ENCODE data around the gene TALDO1. TPM values are rescaled to one million over a fixed set of nuclear protein-coding genes. Genes with fewer than 3 reads are reported as not detected.
A peak's percentile ranks its signal among the peaks of the same experiment; 100 is the strongest.
"Not testable (repeated sequence)": the region's sequence is repeated elsewhere in the genome, so short reads cannot be mapped to it uniquely, and the experiment has no call there.

Gene TALDO1
- total RNA-seq, 2 donors from 2014 or later, result 131 to 255 TPM

GRCh38 chr11:724049-724777, 23.1 kb upstream of the TALDO1 start:
- no peaks in the 10 kb centered on the region for H3K9me3 Mint-ChIP-seq
- H3K4me3 Mint-ChIP-seq, result peak overlapping the region; percentile 67
- H3K4me1 Mint-ChIP-seq, result peaks cover 5% of the 10 kb centered on the region
- no peak overlapping the region for H3K27ac Mint-ChIP-seq
- no peaks in the 10 kb centered on the region for H3K36me3 Mint-ChIP-seq (ENCODE audit: low read depth)
- no peak for ATAC-seq (replicated peaks)
- peaks cover 6% of the 10 kb centered on the region for H3K27me3 Mint-ChIP-seq

GRCh38 chr11:724778-725386, 22.4 kb upstream of the TALDO1 start:
- H3K4me3 Mint-ChIP-seq, result peak overlapping the region; percentile 67

DNA sequence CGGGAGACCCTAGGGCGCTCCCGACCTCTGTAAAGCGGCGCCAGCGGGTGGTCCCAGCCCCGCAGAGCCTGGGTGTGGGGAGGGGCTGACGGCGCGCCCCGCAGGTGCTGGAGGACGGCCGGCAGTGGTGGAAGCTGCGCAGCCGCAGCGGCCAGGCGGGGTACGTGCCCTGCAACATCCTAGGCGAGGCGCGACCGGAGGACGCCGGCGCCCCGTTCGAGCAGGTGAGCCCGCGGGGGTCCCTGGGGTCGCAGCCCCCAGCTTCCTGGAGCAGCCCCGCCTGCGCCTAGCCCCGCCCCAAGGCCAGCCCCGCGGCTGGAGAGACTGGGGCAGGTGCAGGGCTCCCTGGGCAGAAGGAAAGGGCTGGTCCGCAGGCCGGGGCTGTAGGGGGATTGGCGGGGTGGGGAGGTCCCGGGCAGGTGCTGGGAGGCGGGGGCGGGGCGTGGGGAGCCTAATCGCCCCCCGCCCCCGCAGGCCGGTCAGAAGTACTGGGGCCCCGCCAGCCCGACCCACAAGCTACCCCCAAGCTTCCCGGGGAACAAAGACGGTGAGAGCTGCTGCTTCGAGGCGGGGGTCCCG, 21.6 kb upstream of the TALDO1 start:
- peak; percentile 15 for ATAC-seq (replicated peaks)
- Mint-ChIP-seq H3K27ac (no peak overlapping the region), H3K4me3 (peak overlapping the region; percentile 67), H3K9me3 (no peaks in the 10 kb centered on the region), H3K27me3 (peaks cover 6% of the 10 kb centered on the region), H3K4me1 (peaks cover 5% of the 10 kb centered on the region), H3K36me3 (ENCODE audit: low read depth) (no peaks in the 10 kb centered on the region)

More at GRCh38 chr11:724778-725386, 22.4 kb upstream of the TALDO1 start:
- Mint-ChIP-seq H3K36me3 (ENCODE audit: low read depth) (no peaks in the 10 kb centered on the region), H3K27me3 (peaks cover 6% of the 10 kb centered on the region), H3K9me3 (no peaks in the 10 kb centered on the region), H3K27ac (no peak overlapping the region), H3K4me1 (peaks cover 5% of the 10 kb centered on the region)
- ATAC-seq (replicated peaks), result no peak

DNA sequence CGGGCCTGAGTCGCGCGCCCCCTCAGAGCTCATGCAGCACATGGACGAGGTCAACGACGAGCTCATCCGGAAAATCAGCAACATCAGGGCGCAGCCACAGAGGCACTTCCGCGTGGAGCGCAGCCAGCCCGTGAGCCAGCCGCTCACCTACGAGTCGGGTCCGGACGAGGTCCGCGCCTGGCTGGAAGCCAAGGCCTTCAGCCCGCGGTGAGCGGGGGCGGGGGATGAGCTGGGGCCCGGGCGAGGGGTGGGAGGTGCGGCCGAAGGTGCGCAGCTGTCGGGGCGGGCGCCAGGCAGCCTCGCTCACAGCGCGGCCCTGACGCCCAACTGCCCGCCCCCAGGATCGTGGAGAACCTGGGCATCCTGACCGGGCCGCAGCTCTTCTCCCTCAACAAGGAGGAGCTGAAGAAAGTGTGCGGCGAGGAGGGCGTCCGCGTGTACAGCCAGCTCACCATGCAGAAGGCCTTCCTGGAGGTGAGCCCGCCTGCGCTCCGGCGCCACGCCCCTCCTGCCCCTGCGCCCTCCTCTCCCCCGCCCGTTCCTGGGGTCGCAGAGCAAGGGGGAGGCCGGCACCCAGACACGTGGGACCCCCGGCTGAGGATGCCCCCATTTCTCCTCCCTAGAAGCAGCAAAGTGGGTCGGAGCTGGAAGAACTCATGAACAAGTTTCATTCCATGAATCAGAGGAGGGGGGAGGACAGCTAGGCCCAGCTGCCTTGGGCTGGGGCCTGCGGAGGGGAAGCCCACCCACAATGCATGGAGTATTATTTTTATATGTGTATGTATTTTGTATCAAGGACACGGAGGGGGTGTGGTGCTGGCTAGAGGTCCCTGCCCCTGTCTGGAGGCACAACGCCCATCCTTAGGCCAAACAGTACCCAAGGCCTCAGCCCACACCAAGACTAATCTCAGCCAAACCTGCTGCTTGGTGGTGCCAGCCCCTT, 20.7 kb upstream of the TALDO1 start:
- peaks cover 5% of the 10 kb centered on the region for H3K4me1 Mint-ChIP-seq
- H3K9me3 Mint-ChIP-seq, result no peaks in the 10 kb centered on the region
- H3K36me3 Mint-ChIP-seq (ENCODE audit: low read depth), result no peaks in the 10 kb centered on the region
- H3K27me3 Mint-ChIP-seq, result peaks cover 6% of the 10 kb centered on the region
- peak; percentile 72 for ATAC-seq (replicated peaks)
- peak overlapping the region; percentile 66 for H3K4me3 Mint-ChIP-seq
- no peak overlapping the region for H3K27ac Mint-ChIP-seq

GRCh38 chr11:727281-727701, 20.0 kb upstream of the TALDO1 start:
- no peak for ATAC-seq (replicated peaks)
- H3K9me3 Mint-ChIP-seq, result no peaks in the 10 kb centered on the region
- H3K4me1 Mint-ChIP-seq, result peaks cover 5% of the 10 kb centered on the region
- no peaks in the 10 kb centered on the region for H3K36me3 Mint-ChIP-seq (ENCODE audit: low read depth)
- no peak overlapping the region for H3K27ac Mint-ChIP-seq
- H3K4me3 Mint-ChIP-seq, result peak overlapping the region; percentile 66
- H3K27me3 Mint-ChIP-seq, result peaks cover 6% of the 10 kb centered on the region

DNA sequence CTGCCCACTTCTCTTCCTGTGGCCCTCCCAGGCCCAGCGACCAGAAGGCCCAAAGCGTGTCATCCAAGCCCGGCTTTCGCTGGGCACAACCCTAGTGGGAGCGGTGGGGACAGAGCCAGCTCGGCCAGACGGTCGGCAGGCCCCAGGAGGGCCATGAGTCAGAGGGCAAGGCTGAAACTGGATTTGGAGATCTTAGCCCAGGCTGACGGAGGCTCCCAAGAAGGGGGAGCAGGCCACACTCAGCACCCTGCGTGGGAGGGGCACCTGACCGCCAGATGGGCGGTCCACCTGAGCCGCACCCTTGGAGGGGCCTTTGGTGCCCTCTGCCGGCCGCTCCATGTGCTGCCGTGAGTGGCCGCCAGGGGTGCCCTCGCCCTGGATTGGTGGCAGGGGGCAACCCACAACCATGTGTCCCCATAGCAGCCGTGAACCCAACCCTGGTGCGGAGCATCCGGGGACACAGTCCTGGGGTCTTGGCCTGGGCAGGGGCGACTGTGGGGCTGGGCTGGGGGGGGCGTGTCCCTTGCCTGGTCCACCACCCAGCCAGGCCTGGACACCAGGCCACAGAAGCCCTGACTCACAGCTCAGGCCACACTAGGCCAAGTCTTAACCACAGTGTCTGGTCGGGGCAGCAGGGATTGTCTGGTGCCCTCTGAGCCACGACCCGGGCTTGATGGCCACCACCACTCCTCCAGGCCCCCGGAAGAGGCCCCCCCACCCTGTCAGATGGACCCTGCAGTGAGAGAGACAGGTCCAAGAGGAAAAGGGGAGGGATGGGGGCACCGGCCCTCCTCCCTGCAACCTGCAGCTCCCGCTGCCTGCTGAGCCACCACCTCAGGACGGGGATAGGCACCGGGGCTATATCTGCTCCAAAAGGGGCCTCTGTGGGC, 19.2 kb upstream of the TALDO1 start:
- Mint-ChIP-seq H3K4me1 (peaks cover 3% of the 10 kb centered on the region), H3K4me3 (peak overlapping the region; percentile 66), H3K9me3 (no peaks in the 10 kb centered on the region), H3K27ac (no peak overlapping the region), H3K27me3 (peaks cover 4% of the 10 kb centered on the region), H3K36me3 (ENCODE audit: low read depth) (no peaks in the 10 kb centered on the region)
- ATAC-seq (replicated peaks), result peak; percentile 73

GRCh38 chr11:728901-729491, 18.3 kb upstream of the TALDO1 start:
- no peak overlapping the region for H3K4me3 Mint-ChIP-seq
- no peak for ATAC-seq (replicated peaks)
- H3K27me3 Mint-ChIP-seq, result no peaks in the 10 kb centered on the region
- no peaks in the 10 kb centered on the region for H3K36me3 Mint-ChIP-seq (ENCODE audit: low read depth)
- no peak overlapping the region for H3K27ac Mint-ChIP-seq
- H3K9me3 Mint-ChIP-seq, result no peaks in the 10 kb centered on the region
- H3K4me1 Mint-ChIP-seq, result no peaks in the 10 kb centered on the region

DNA sequence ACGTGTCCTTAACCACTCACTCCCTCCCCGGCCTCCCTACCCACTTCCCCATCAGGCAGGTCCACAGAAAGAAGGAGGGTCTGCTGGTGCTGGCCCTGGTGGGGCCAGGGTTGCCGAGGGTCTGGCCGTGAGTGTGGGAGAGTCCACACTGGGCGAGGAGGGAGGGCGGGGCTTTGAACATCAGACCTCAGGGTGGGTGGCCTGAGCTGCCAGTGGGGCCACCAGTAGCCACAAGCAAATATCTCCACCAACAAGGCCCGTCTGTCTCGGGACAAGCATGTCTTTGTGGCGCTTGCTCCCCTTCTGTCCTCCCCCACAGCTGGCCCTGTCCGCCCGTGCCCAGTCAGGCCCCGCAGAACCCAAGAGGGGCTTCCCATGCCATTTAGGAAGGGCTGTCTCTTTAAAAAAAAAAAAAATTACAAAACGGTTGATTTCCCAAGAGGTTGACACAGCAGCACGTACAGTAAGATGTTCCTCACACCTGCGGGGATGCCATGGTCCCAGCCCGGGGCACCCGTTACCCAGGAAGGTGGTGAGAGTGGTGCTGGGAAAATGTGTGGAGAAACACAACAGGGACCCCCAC, 17.7 kb upstream of the TALDO1 start:
- Mint-ChIP-seq H3K9me3 (no peaks in the 10 kb centered on the region), H3K4me1 (no peaks in the 10 kb centered on the region), H3K27ac (no peak overlapping the region), H3K36me3 (ENCODE audit: low read depth) (no peaks in the 10 kb centered on the region), H3K4me3 (no peak overlapping the region), H3K27me3 (no peaks in the 10 kb centered on the region)
- no peak for ATAC-seq (replicated peaks)

GRCh38 chr11:733072-733471, 14.2 kb upstream of the TALDO1 start:
- Mint-ChIP-seq H3K9me3 (no peaks in the 10 kb centered on the region), H3K27ac (no peak overlapping the region), H3K27me3 (no peaks in the 10 kb centered on the region), H3K4me3 (no peak overlapping the region), H3K36me3 (ENCODE audit: low read depth) (no peaks in the 10 kb centered on the region), H3K4me1 (peaks cover 7% of the 10 kb centered on the region)
- no peak for ATAC-seq (replicated peaks)

GRCh38 chr11:734541-734940, 12.7 kb upstream of the TALDO1 start:
- not testable (repeated sequence) for H3K9me3 Mint-ChIP-seq; H3K36me3 Mint-ChIP-seq (ENCODE audit: low read depth)

GRCh38 chr11:737366-737765, 9.9 kb upstream of the TALDO1 start:
- no peaks in the 10 kb centered on the region for H3K36me3 Mint-ChIP-seq (ENCODE audit: low read depth)
- H3K4me3 Mint-ChIP-seq, result peak overlapping the region; percentile 67

More at GRCh38 chr11:734541-734940, 12.7 kb upstream of the TALDO1 start:
- H3K4me1 Mint-ChIP-seq; H3K27me3 Mint-ChIP-seq; ATAC-seq (replicated peaks); H3K27ac Mint-ChIP-seq; H3K4me3 Mint-ChIP-seq: not testable (repeated sequence)

GRCh38 chr11:737899-738298, 9.4 kb upstream of the TALDO1 start:
- H3K9me3 Mint-ChIP-seq; H3K4me1 Mint-ChIP-seq; H3K36me3 Mint-ChIP-seq (ENCODE audit: low read depth); H3K27me3 Mint-ChIP-seq: not testable (repeated sequence)
- peak overlapping the region; percentile 67 for H3K4me3 Mint-ChIP-seq
- peak overlapping the region; percentile 54 for H3K27ac Mint-ChIP-seq
- peak; percentile 35 for ATAC-seq (replicated peaks)

More at GRCh38 chr11:737366-737765, 9.9 kb upstream of the TALDO1 start:
- ATAC-seq (replicated peaks), result peak; percentile 14
- H3K4me1 Mint-ChIP-seq, result peaks cover 7% of the 10 kb centered on the region
- no peaks in the 10 kb centered on the region for H3K9me3 Mint-ChIP-seq
- H3K27ac Mint-ChIP-seq, result peak overlapping the region; percentile 54
- no peaks in the 10 kb centered on the region for H3K27me3 Mint-ChIP-seq

DNA sequence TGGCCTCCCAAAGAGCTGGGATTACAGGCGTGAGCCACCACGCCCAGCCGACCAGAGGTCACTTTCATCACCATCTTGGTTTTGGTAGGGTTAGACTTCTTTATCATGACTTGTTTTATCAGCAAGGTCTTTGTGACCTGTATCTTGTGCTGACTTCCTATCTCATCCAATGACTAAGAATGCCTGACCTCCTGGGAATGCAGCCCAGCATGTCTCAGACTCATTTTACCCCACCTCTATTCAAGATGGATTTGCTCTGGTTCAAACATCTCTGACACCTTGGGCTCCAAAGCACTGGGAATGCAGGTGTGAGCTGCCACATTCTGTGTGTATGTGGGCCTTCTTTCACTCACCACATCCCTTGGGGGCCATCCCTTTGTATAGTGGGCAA, 5.1 kb upstream of the TALDO1 start:
- H3K9me3 Mint-ChIP-seq, result no peaks in the 10 kb centered on the region
- no peak overlapping the region for H3K4me3 Mint-ChIP-seq
- H3K27me3 Mint-ChIP-seq, result no peaks in the 10 kb centered on the region
- H3K36me3 Mint-ChIP-seq (ENCODE audit: low read depth), result no peaks in the 10 kb centered on the region
- H3K27ac Mint-ChIP-seq, result no peak overlapping the region
- no peak for ATAC-seq (replicated peaks)
- H3K4me1 Mint-ChIP-seq, result peaks cover 7% of the 10 kb centered on the region
